ENCODE results near the gene CCDC171. TPM values are rescaled to one million over a fixed set of nuclear protein-coding genes. Genes with fewer than 3 reads are reported as not detected.

The CCDC171 gene
- total RNA-seq, 1 donor, result 5.8 TPM

GRCh38 chr9:15744196-15744595 lies 191.4 kb downstream of the CCDC171 start:
- Histone ChIP-seq H4K20me1 (ENCODE audit: insufficient read depth, low read length) (no peaks in the 10 kb centered on the region), H3K9me3 (ENCODE audit: low read depth, low read length) (no peaks in the 10 kb centered on the region), H3K36me3 (ENCODE audit: insufficient read depth, low read length) (no peaks in the 10 kb centered on the region), H2AFZ (ENCODE audit: low read length) (no peak overlapping the region), H3K4me2 (ENCODE audit: insufficient read depth, low read length) (no peak overlapping the region), H3K79me2 (ENCODE audit: insufficient read depth, low read length) (no peaks in the 10 kb centered on the region), H3K27me3 (ENCODE audit: insufficient read depth, low read length) (no peaks in the 10 kb centered on the region), H3K4me1 (ENCODE audit: insufficient read depth, low read length) (peaks cover 9% of the 10 kb centered on the region), H3K4me3 (ENCODE audit: insufficient read depth, low read length) (no peak overlapping the region), H3K27ac (ENCODE audit: low read depth, low read length) (no peak overlapping the region)
- TF ChIP-seq CTCF (IDR thresholded peaks at IDR 0.05; ENCODE audit: extremely low read depth, low read depth, low read length), result no peak
- no peak for DNase-seq (ENCODE audit: insufficient read length, low spot score, missing footprints)

GRCh38 chr9:15746905-15747304 lies 194.1 kb downstream of the CCDC171 start:
- Histone ChIP-seq H3K4me3 (ENCODE audit: insufficient read depth, low read length) (no peak overlapping the region), H2AFZ (ENCODE audit: low read length) (no peak overlapping the region), H3K4me2 (ENCODE audit: insufficient read depth, low read length) (no peak overlapping the region), H3K36me3 (ENCODE audit: insufficient read depth, low read length) (no peaks in the 10 kb centered on the region), H3K27ac (ENCODE audit: low read depth, low read length) (no peak overlapping the region), H3K4me1 (ENCODE audit: insufficient read depth, low read length) (no peaks in the 10 kb centered on the region), H3K27me3 (ENCODE audit: insufficient read depth, low read length) (no peaks in the 10 kb centered on the region), H3K9me3 (ENCODE audit: low read depth, low read length) (no peaks in the 10 kb centered on the region), H3K79me2 (ENCODE audit: insufficient read depth, low read length) (no peaks in the 10 kb centered on the region), H4K20me1 (ENCODE audit: insufficient read depth, low read length) (no peaks in the 10 kb centered on the region)
- TF ChIP-seq CTCF (IDR thresholded peaks at IDR 0.05; ENCODE audit: extremely low read depth, low read depth, low read length), result no peak
- DNase-seq (ENCODE audit: insufficient read length, low spot score, missing footprints), result no peak

- no peaks in the 10 kb centered on the region for H3K36me3 ChIP-seq (ENCODE audit: insufficient read depth, low read length)
- no peak for TF ChIP-seq CTCF (IDR thresholded peaks at IDR 0.05; ENCODE audit: extremely low read depth, low read depth, low read length)
- H3K4me1 ChIP-seq (ENCODE audit: insufficient read depth, low read length), result no peaks in the 10 kb centered on the region
- H3K79me2 ChIP-seq (ENCODE audit: insufficient read depth, low read length), result no peaks in the 10 kb centered on the region
- H3K27me3 ChIP-seq (ENCODE audit: insufficient read depth, low read length), result no peaks in the 10 kb centered on the region
- no peaks in the 10 kb centered on the region for H4K20me1 ChIP-seq (ENCODE audit: insufficient read depth, low read length)
- H3K4me3 ChIP-seq (ENCODE audit: insufficient read depth, low read length), result no peak overlapping the region
- H3K27ac ChIP-seq (ENCODE audit: low read depth, low read length), result no peak overlapping the region
- H3K9me3 ChIP-seq (ENCODE audit: low read depth, low read length), result no peaks in the 10 kb centered on the region
- no peak overlapping the region for H3K4me2 ChIP-seq (ENCODE audit: insufficient read depth, low read length)
- DNase-seq (ENCODE audit: insufficient read length, low spot score, missing footprints), result no peak
- no peak overlapping the region for H2AFZ ChIP-seq (ENCODE audit: low read length)
These were observed 202.8 kb downstream of the CCDC171 start for GRCh38 chr9:15755660-15756059.

- Histone ChIP-seq H4K20me1 (ENCODE audit: insufficient read depth, low read length) (no peaks in the 10 kb centered on the region), H3K4me1 (ENCODE audit: insufficient read depth, low read length) (no peaks in the 10 kb centered on the region)
- TF ChIP-seq CTCF (IDR thresholded peaks at IDR 0.05; ENCODE audit: extremely low read depth, low read depth, low read length), result no peak
These were observed 208.7 kb downstream of the CCDC171 start for GRCh38 chr9:15761551-15761950.

More at GRCh38 chr9:15761551-15761950, 208.7 kb downstream of the CCDC171 start:
- no peaks in the 10 kb centered on the region for H3K36me3 ChIP-seq (ENCODE audit: insufficient read depth, low read length)
- H2AFZ ChIP-seq (ENCODE audit: low read length), result no peak overlapping the region
- H3K4me2 ChIP-seq (ENCODE audit: insufficient read depth, low read length), result no peak overlapping the region
- H3K27me3 ChIP-seq (ENCODE audit: insufficient read depth, low read length), result no peaks in the 10 kb centered on the region
- no peak overlapping the region for H3K4me3 ChIP-seq (ENCODE audit: insufficient read depth, low read length)
- no peak for DNase-seq (ENCODE audit: insufficient read length, low spot score, missing footprints)
- H3K9me3 ChIP-seq (ENCODE audit: low read depth, low read length), result no peaks in the 10 kb centered on the region
- H3K79me2 ChIP-seq (ENCODE audit: insufficient read depth, low read length), result no peaks in the 10 kb centered on the region
- H3K27ac ChIP-seq (ENCODE audit: low read depth, low read length), result no peak overlapping the region

Measured in osteoblast (primary cell).